IMR-90 (cell line): ENCODE results near the gene HADH. TPM values are rescaled to one million over a fixed set of nuclear protein-coding genes. Genes with fewer than 3 reads are reported as not detected.

Source experiments
- ATAC-seq: fragments of 200-7000 bp; cut with Tn5 transposase; 2 replicates; pipeline ENCODE4 v1.9.1; 2020; ENCODE audit warnings: low read depth, mild to moderate bottlenecking, moderate library complexity
- BruUV-seq: library from RNA; stranded (reverse); fragments of 400-500 nt; replicated peaks from 2 replicates; lab custom pipeline; 2021; lab: Mats Ljungman, UMichigan
- CTCF ChIA-PET: fragments of 300-600 bp; formaldehyde crosslinking; extraction: SDS; loops from one replicate; lab custom pipeline; 2021; ENCODE audit warnings: antibody characterized with exemption; lab: Yijun Ruan, JAX
- POLR2A ChIA-PET: fragments of 300-600 bp; sonication (Branson Sonifier 250); formaldehyde crosslinking; loops from one replicate; lab custom pipeline; 2022; ENCODE audit warnings: antibody characterized with exemption; ENCODE audit not compliant: unreplicated experiment; lab: Charles Lee
- DNase-seq: peaks from one replicate; pipeline ENCODE4 v3.0.0; 2013
- H2AFZ ChIP-seq: replicated peaks from 2 replicates; pipeline ENCODE3; 2013; ENCODE audit warnings: low read length, mild to moderate bottlenecking; ENCODE audit not compliant: poor library complexity
- H2AK5ac ChIP-seq: 2 replicates; pipeline ENCODE4 v1.6.1; 2013; ENCODE audit warnings: low read depth, low read length, inconsistent platforms
- H2AK9ac ChIP-seq: replicated peaks from 2 replicates; pipeline ENCODE3; 2013; ENCODE audit warnings: mild to moderate bottlenecking, low read depth, low read length, moderate library complexity; ENCODE audit not compliant: poor library complexity
- H2BK120ac ChIP-seq: 2 replicates; pipeline ENCODE4 v1.6.1; 2013; ENCODE audit warnings: low read depth, low read length, inconsistent platforms
- H2BK15ac ChIP-seq: 3 replicates; pipeline ENCODE4 v1.6.1; 2013; ENCODE audit warnings: low read depth, low read length, inconsistent platforms
- H2BK20ac ChIP-seq: 2 replicates; pipeline ENCODE4 v1.6.1; 2013; ENCODE audit warnings: low read depth, mild to moderate bottlenecking, inconsistent platforms, low read length, moderate library complexity
- H2BK5ac ChIP-seq: 2 replicates; pipeline ENCODE4 v1.6.1; 2013; ENCODE audit warnings: mild to moderate bottlenecking, low read depth, low read length, inconsistent platforms; ENCODE audit not compliant: poor library complexity, severe bottlenecking
- H3K14ac ChIP-seq: replicated peaks from 2 replicates; pipeline ENCODE4 v1.6.1; 2013; ENCODE audit warnings: low read depth, low read length, inconsistent platforms
- H3K18ac ChIP-seq: 2 replicates; pipeline ENCODE4 v1.6.1; 2013; ENCODE audit warnings: low read depth, low read length, control low read depth
- H3K23ac ChIP-seq: 2 replicates; pipeline ENCODE4 v1.6.1; 2013; ENCODE audit warnings: low read depth, low read length, inconsistent platforms
- H3K27ac ChIP-seq: 2 replicates; pipeline ENCODE4 v1.5.1; 2013; ENCODE audit warnings: mild to moderate bottlenecking, control low read depth, low read length; ENCODE audit not compliant: insufficient read depth
- H3K27me3 ChIP-seq: 2 replicates; pipeline ENCODE4 v1.6.1; 2013; ENCODE audit warnings: low read length; ENCODE audit not compliant: control insufficient read depth, insufficient read depth
- H3K36me3 ChIP-seq: 2 replicates; pipeline ENCODE4 v1.6.1; 2013; ENCODE audit warnings: low read length, mixed read lengths; ENCODE audit not compliant: control insufficient read depth, insufficient read depth
- H3K4ac ChIP-seq: 2 replicates; pipeline ENCODE4 v1.6.1; 2013; ENCODE audit warnings: low read depth, low read length, inconsistent platforms
- H3K4me1 ChIP-seq: 2 replicates; pipeline ENCODE4 v1.6.1; 2013; ENCODE audit warnings: low read length, mixed read lengths; ENCODE audit not compliant: control insufficient read depth, insufficient read depth
- H3K4me2 ChIP-seq: 2 replicates; pipeline ENCODE4 v1.6.1; 2013; ENCODE audit warnings: low read depth, mild to moderate bottlenecking, control low read depth, low read length, moderate library complexity
- H3K4me3 ChIP-seq: 2 replicates; pipeline ENCODE4 v1.5.1; 2013; ENCODE audit warnings: low read depth, mild to moderate bottlenecking, control low read depth, low read length, moderate library complexity; ENCODE audit not compliant: insufficient read depth
- H3K56ac ChIP-seq: 2 replicates; pipeline ENCODE4 v1.6.1; 2013; ENCODE audit warnings: low read length, inconsistent platforms; ENCODE audit not compliant: insufficient read depth; ENCODE audit errors: extremely low read depth
- H3K79me1 ChIP-seq, 2 experiments: 2 replicates each; pipeline ENCODE4 v1.6.1; 2013; ENCODE audit warnings: low read length in 2 of 2, inconsistent platforms in 1 of 2, low read depth in 1 of 2
- H3K9ac ChIP-seq: 2 replicates; pipeline ENCODE4 v1.6.1; 2013; ENCODE audit warnings: low read depth, low read length, control low read depth
- H3K9me1 ChIP-seq: 2 replicates; pipeline ENCODE4 v1.6.1; 2013; ENCODE audit warnings: low read length, inconsistent platforms; ENCODE audit not compliant: insufficient read depth
- H3K9me3 ChIP-seq: 2 replicates; pipeline ENCODE4 v1.6.1; 2013; ENCODE audit warnings: low read length; ENCODE audit not compliant: control insufficient read depth, insufficient read depth
- H4K20me1 ChIP-seq: 2 replicates; pipeline ENCODE4 v1.6.1; 2013; ENCODE audit warnings: low read length, inconsistent platforms; ENCODE audit not compliant: insufficient read depth
- H4K5ac ChIP-seq: 2 replicates; pipeline ENCODE4 v1.6.1; 2013; ENCODE audit warnings: mild to moderate bottlenecking, low read depth, low read length, control low read depth
- H4K8ac ChIP-seq, 2 experiments: 2 replicates each; pipeline ENCODE4 v1.6.1; 2013; ENCODE audit warnings: low read depth in 2 of 2, low read length in 2 of 2, control low read depth in 1 of 2, inconsistent platforms in 1 of 2
- H4K91ac ChIP-seq: 2 replicates; pipeline ENCODE4 v1.6.1; 2013; ENCODE audit warnings: low read depth, low read length, inconsistent platforms; ENCODE audit not compliant: insufficient read depth
- BHLHE40 ChIP-seq: fragments of 150-350 bp; IDR thresholded peaks from 2 replicates; pipeline ENCODE4 v1.6.1; 2016; ENCODE audit warnings: mild to moderate bottlenecking, low read depth, low read length
- CHD1 ChIP-seq: IDR thresholded peaks from 2 replicates; pipeline ENCODE4 v1.6.1; 2012; ENCODE audit warnings: low read depth, low read length, improper control_type of control experiment
- ELK1 ChIP-seq: fragments of 150-350 bp; IDR thresholded peaks from 2 replicates; pipeline ENCODE4 v1.6.1; 2016; ENCODE audit warnings: low read depth, mild to moderate bottlenecking, low read length, moderate library complexity, borderline replicate concordance
- MAZ ChIP-seq: IDR thresholded peaks from 2 replicates; pipeline ENCODE4 v1.6.1; 2012; ENCODE audit warnings: low read depth, mild to moderate bottlenecking, low read length, improper control_type of control experiment, moderate library complexity, borderline replicate concordance
- MXI1 ChIP-seq: IDR thresholded peaks from 2 replicates; pipeline ENCODE4 v1.6.1; 2012; ENCODE audit warnings: low read depth, mild to moderate bottlenecking, low read length, moderate library complexity, borderline replicate concordance
- NFE2L2 ChIP-seq: fragments of 150-350 bp; IDR thresholded peaks from 2 replicates; pipeline ENCODE4 v1.6.1; 2016; ENCODE audit warnings: low read depth, mild to moderate bottlenecking, low read length
- POLR2A ChIP-seq: IDR thresholded peaks from 2 replicates; pipeline ENCODE4 v1.6.1; 2012; ENCODE audit warnings: mild to moderate bottlenecking, low read depth, low read length
- RAD21 ChIP-seq: IDR thresholded peaks from 2 replicates; pipeline ENCODE4 v1.6.1; 2012; ENCODE audit warnings: low read length, improper control_type of control experiment
- RCOR1 ChIP-seq: IDR thresholded peaks from 2 replicates; pipeline ENCODE4 v1.6.1; 2012; ENCODE audit warnings: mild to moderate bottlenecking, low read length, improper control_type of control experiment; ENCODE audit not compliant: insufficient replicate concordance
- SMC3 ChIP-seq: fragments of 150-350 bp; IDR thresholded peaks from 2 replicates; pipeline ENCODE4 v1.6.1; 2016; ENCODE audit warnings: low read depth, mild to moderate bottlenecking, antibody characterized with exemption, low read length, moderate library complexity
- USF2 ChIP-seq: fragments of 150-350 bp; IDR thresholded peaks from 2 replicates; pipeline ENCODE4 v1.6.1; 2017; ENCODE audit warnings: mild to moderate bottlenecking, antibody characterized with exemption, low read length, low read depth
- WGBS, 2 experiments: methylation state at CpG; one replicate each; pipeline versions ENCODE4 v1.1.5 to v1.1.7; 2013; ENCODE audit warnings: missing lambda C conversion rate in 2 of 2; ENCODE audit not compliant: insufficient read length in 1 of 2; ENCODE audit errors: extremely low coverage in 2 of 2; 5-methylcytosine and 5-hydroxymethylcytosine counted together
- dilution Hi-C: fragments of 300-500 bp; cut with HindIII; formaldehyde crosslinking; loops from one replicate; pipeline ENCODE4 v1.14.3; 2018; ENCODE audit warnings: low sequenced_read_pairs; ENCODE audit not compliant: unreplicated experiment
- in situ Hi-C: fragments of 300-500 bp; cut with MboI; formaldehyde crosslinking; loops from 3 replicates; pipeline ENCODE4 v1.14.3; 2019; ENCODE audit warnings: low sequenced_read_pairs, inconsistent platforms, mixed read lengths
- intact Hi-C: fragments of 100-400 bp; cut with micrococcal nuclease; formaldehyde crosslinking; loops from 2 replicates; pipeline ENCODE4 v1.10.0; 2022
- polyA plus RNA-seq, 3 experiments: library from polyadenylated mRNA; depleted of rRNA; stranded (reverse); fragments of >200 nt; gene quantifications; 2 replicates each; pipeline ENCODE4 v1.2.3, GENCODE V29; 2012; ENCODE audit warnings: low replicate concordance in 1 of 3
- total RNA-seq: library from RNA; depleted of rRNA; stranded (reverse); fragments of >200 nt; gene quantifications from 2 replicates; pipeline ENCODE4 v1.2.3, GENCODE V29; 2012

Gene HADH
- total and polyA plus RNA-seq, 2 of the 4 experiments (the other 2 are of a cell fraction), result 6.8 to 22.6 TPM

GRCh38 chr4:108018040-108018883 lies 28.6 kb downstream of the HADH start (continued):
- TF ChIP-seq USF2 (no peak), POLR2A (no peak), SMC3 (peak; percentile 80)

GRCh38 chr4:108018884-108019187 lies 29.1 kb downstream of the HADH start:
- Histone ChIP-seq H2BK15ac (no peak overlapping the region), H2AK5ac (no peak overlapping the region), H3K4me1 (no peaks in the 10 kb centered on the region), H3K4ac (no peak overlapping the region), H2BK120ac (no peak overlapping the region), H3K27ac (no peak overlapping the region), H3K9me1 (no peaks in the 10 kb centered on the region), H3K36me3 (peaks cover 5% of the 10 kb centered on the region; the same call in 1 of the 2 replicates), H3K14ac (no peak overlapping the region), H3K9ac (no peak overlapping the region), H2BK20ac (no peak overlapping the region), H4K91ac (no peak overlapping the region), H3K18ac (no peak overlapping the region), H3K27me3 (no peaks in the 10 kb centered on the region), H3K9me3 (no peaks in the 10 kb centered on the region), H3K4me2 (no peak overlapping the region), H3K79me1 (no peaks in the 10 kb centered on the region), H2AFZ (no peak overlapping the region), H3K23ac (no peak overlapping the region), H4K5ac (no peak overlapping the region), H3K56ac (no peak overlapping the region), H4K8ac (no peak overlapping the region), H4K20me1 (no peaks in the 10 kb centered on the region), H3K4me3 (no peak overlapping the region), H2AK9ac (no peak overlapping the region), H2BK5ac (no peak overlapping the region)
- in situ Hi-C loops, result loop anchor here (5.0 kb wide), 1 partner anchor 558 kb away; no protein-coding TSS in a partner anchor
- ATAC-seq (no peak), DNase-seq (no peak)
- no CpG with 5 or more reads among the region's 2 CpGs for WGBS, 2 experiments
- intact Hi-C loops, result loop anchor here (1.0 to 5.0 kb wide), 4 partner anchors 474 to 1388 kb away; no protein-coding TSS in a partner anchor
- no peak for TF ChIP-seq MAZ
- TF ChIP-seq MXI1, result no peak
- TF ChIP-seq RCOR1, result no peak
- no peak for TF ChIP-seq RAD21
- no peak for TF ChIP-seq SMC3
- no peak for TF ChIP-seq BHLHE40
- TF ChIP-seq ELK1, result no peak
- TF ChIP-seq CHD1, result no peak
- TF ChIP-seq NFE2L2, result no peak
- ChIA-PET CTCF (interaction anchor here (0.6 to 2.5 kb wide), 16 partner anchors 8 to 1048 kb away, joined by 3 to 16 read pairs (median 4); no protein-coding TSS in a partner anchor), POLR2A (interaction anchor here (0.6 kb wide), 1 partner anchor 587 kb away, joined by 3 read pairs; no protein-coding TSS in a partner anchor)
- dilution Hi-C loops, result no loop called here
- no TSS peak for BruUV-seq
